ENCODE measurements around the gene FGF14. TPM values are rescaled to one million over a fixed set of nuclear protein-coding genes. Genes with fewer than 3 reads are reported as not detected.

FGF14 gene
- total RNA-seq, 2 experiments from 2014 or later: not detected

DNA sequence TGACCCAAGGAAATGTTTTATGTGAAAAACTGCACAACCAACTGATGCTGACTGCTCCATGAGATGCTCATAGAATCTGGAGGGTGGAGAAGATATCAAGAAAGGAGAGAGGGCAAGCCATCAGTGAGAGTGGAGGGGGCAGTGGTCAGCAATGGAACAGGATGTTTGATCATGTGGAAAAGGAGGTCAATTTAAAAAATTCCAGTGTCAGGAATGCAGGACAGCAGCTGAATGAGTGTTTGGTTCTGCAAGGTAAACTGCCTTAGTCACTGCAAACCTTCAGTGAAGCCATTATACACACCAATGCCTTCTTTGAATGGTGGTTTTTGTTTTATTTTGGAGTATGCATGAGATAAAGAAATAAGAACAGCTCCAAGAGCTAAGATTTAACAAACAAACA, 121.5 kb downstream of the FGF14 start:
- H3K79me2 ChIP-seq (ENCODE audit: insufficient read depth, low read depth, low read length): no peaks in the 10 kb centered on the region
- H3K4me3 ChIP-seq (ENCODE audit: low read depth, low read length, poor library complexity, severe bottlenecking): no peak overlapping the region
- no peak overlapping the region for H2AFZ ChIP-seq (ENCODE audit: low read length)
- H3K9me3 ChIP-seq (ENCODE audit: low read length): no peaks in the 10 kb centered on the region
- BruUV-seq (replicated peaks): no TSS peak
- no peaks in the 10 kb centered on the region for H3K9me2 ChIP-seq (ENCODE audit: insufficient read depth, low read length)
- no peak for TF ChIP-seq CTCF (conservative IDR thresholded peaks at IDR 0.05; ENCODE audit: low read length)
- TF ChIP-seq EZH2phosphoT487 (IDR thresholded peaks at IDR 0.05; ENCODE audit: borderline replicate concordance, low read depth, low read length): no peak
- no peaks in the 10 kb centered on the region for H3K36me3 ChIP-seq (ENCODE audit: insufficient read depth, low read length)
- POLR2A ChIA-PET: no interaction called here
- DNase-seq (ENCODE audit: low spot score): no peak
- H3K27ac ChIP-seq (ENCODE audit: low read depth, low read length, poor library complexity, severe bottlenecking): no peak overlapping the region
- H3K4me2 ChIP-seq (ENCODE audit: low read length): no peak overlapping the region
- intact Hi-C loops (cut with micrococcal nuclease; ENCODE audit: unreplicated experiment): no loop called here
- H3K4me1 ChIP-seq (ENCODE audit: insufficient read depth, low read length, poor library complexity, severe bottlenecking): no peaks in the 10 kb centered on the region
- H4K20me1 ChIP-seq (ENCODE audit: insufficient read depth, low read length): no peaks in the 10 kb centered on the region
- CTCF ChIA-PET (ENCODE audit: unreplicated experiment): no interaction called here

- no peak for TF ChIP-seq EZH2phosphoT487 (IDR thresholded peaks at IDR 0.05; ENCODE audit: borderline replicate concordance, low read depth, low read length)
- TF ChIP-seq CTCF (conservative IDR thresholded peaks at IDR 0.05; ENCODE audit: low read length): no peak
- H3K9me3 ChIP-seq (ENCODE audit: low read length): no peaks in the 10 kb centered on the region
- no peak overlapping the region for H3K27ac ChIP-seq (ENCODE audit: low read depth, low read length, poor library complexity, severe bottlenecking)
- H3K4me1 ChIP-seq (ENCODE audit: insufficient read depth, low read length, poor library complexity, severe bottlenecking): no peaks in the 10 kb centered on the region
- intact Hi-C loops (cut with micrococcal nuclease; ENCODE audit: unreplicated experiment): no loop called here
- no peaks in the 10 kb centered on the region for H3K36me3 ChIP-seq (ENCODE audit: insufficient read depth, low read length)
- CTCF ChIA-PET (ENCODE audit: unreplicated experiment): no interaction called here
- no peak for DNase-seq (ENCODE audit: low spot score)
- H2AFZ ChIP-seq (ENCODE audit: low read length): no peak overlapping the region
- no TSS peak for BruUV-seq (replicated peaks)
- H3K4me3 ChIP-seq (ENCODE audit: low read depth, low read length, poor library complexity, severe bottlenecking): no peak overlapping the region
- H3K9me2 ChIP-seq (ENCODE audit: insufficient read depth, low read length): no peaks in the 10 kb centered on the region
- no peak overlapping the region for H3K4me2 ChIP-seq (ENCODE audit: low read length)
- POLR2A ChIA-PET: no interaction called here
- no peaks in the 10 kb centered on the region for H3K79me2 ChIP-seq (ENCODE audit: insufficient read depth, low read depth, low read length)
- no peaks in the 10 kb centered on the region for H4K20me1 ChIP-seq (ENCODE audit: insufficient read depth, low read length)
Observed at GRCh38 chr13:102277286-102277685, 124.6 kb downstream of the FGF14 start.

DNA sequence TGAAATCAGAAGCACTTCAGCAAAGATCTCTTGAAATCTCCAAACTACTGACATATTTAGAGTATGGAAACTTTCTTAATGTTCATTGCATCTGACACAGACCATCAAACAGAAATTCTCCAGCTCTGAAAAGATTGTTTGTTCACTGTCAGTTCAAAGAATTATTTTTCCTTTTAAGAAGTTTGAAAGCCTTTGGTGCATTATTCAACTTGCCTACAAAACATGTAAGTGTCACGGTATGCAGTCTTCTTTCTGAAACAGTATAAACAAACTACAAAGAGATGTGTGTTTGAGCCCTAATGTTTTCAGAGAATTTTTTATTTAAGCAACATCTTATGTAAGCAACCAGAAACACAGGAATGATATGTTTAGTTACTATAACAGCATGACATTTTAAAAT, 125.4 kb downstream of the FGF14 start:
- BruUV-seq (replicated peaks): no TSS peak
- Histone ChIP-seq H3K4me2 (ENCODE audit: low read length) (no peak overlapping the region), H3K9me3 (ENCODE audit: low read length) (no peaks in the 10 kb centered on the region), H3K79me2 (ENCODE audit: insufficient read depth, low read depth, low read length) (no peaks in the 10 kb centered on the region), H3K27ac (ENCODE audit: low read depth, low read length, poor library complexity, severe bottlenecking) (no peak overlapping the region), H3K4me3 (ENCODE audit: low read depth, low read length, poor library complexity, severe bottlenecking) (no peak overlapping the region), H4K20me1 (ENCODE audit: insufficient read depth, low read length) (no peaks in the 10 kb centered on the region), H2AFZ (ENCODE audit: low read length) (no peak overlapping the region), H3K4me1 (ENCODE audit: insufficient read depth, low read length, poor library complexity, severe bottlenecking) (no peaks in the 10 kb centered on the region), H3K36me3 (ENCODE audit: insufficient read depth, low read length) (no peaks in the 10 kb centered on the region), H3K9me2 (ENCODE audit: insufficient read depth, low read length) (no peaks in the 10 kb centered on the region)
- ChIA-PET POLR2A (no interaction called here), CTCF (ENCODE audit: unreplicated experiment) (no interaction called here)
- no peak for DNase-seq (ENCODE audit: low spot score)
- intact Hi-C loops (cut with micrococcal nuclease; ENCODE audit: unreplicated experiment): no loop called here
- TF ChIP-seq CTCF (conservative IDR thresholded peaks at IDR 0.05; ENCODE audit: low read length): no peak
- TF ChIP-seq EZH2phosphoT487 (IDR thresholded peaks at IDR 0.05; ENCODE audit: borderline replicate concordance, low read depth, low read length): no peak
